Spleen (tissue), 11 donors: Measurements from ENCODE around the gene ARVCF. TPM values are rescaled to one million over a fixed set of nuclear protein-coding genes. Genes with fewer than 3 reads are reported as not detected.
A peak's percentile ranks its signal among the peaks of the same experiment; 100 is the strongest.

Experiments used
- DNase-seq: peaks from one replicate; pipeline ENCODE4 v3.0.0-alpha.2; 2020
- H3K27ac ChIP-seq, 8 donors: fragments of 200-600 bp; sonication (generic) in 7 of 8; 1 replicate in 4 of 8; 2 replicates in 4 of 8; pipeline versions ENCODE4 v1.5.0 to v1.8.0; 2016 to 2021; ENCODE audit warnings: inconsistent platforms in 4 of 8, mild to moderate bottlenecking in 4 of 8, moderate library complexity in 1 of 8
- H3K27me3 ChIP-seq, 7 donors: fragments of 200-600 bp; sonication (generic) in 6 of 7; replicated peaks in 1 of 7; 1 replicate in 4 of 7; 2 replicates in 3 of 7; pipeline versions ENCODE4 v1.5.0 to v1.8.0; 2016 to 2021; ENCODE audit warnings: inconsistent platforms in 3 of 7, mild to moderate bottlenecking in 1 of 7
- H3K36me3 ChIP-seq, 6 donors: fragments of 200-600 bp; sonication (generic) in 5 of 6; 1 replicate in 4 of 6; 2 replicates in 2 of 6; pipeline versions ENCODE4 v1.5.0 to v1.8.0; 2016 to 2021; ENCODE audit warnings: inconsistent platforms in 2 of 6
- H3K4me1 ChIP-seq, 6 donors: fragments of 200-600 bp; sonication (generic) in 5 of 6; 1 replicate in 3 of 6; 2 replicates in 3 of 6; pipeline versions ENCODE4 v1.5.0 to v1.8.0; 2016 to 2021; ENCODE audit warnings: inconsistent platforms in 3 of 6
- H3K4me3 ChIP-seq, 8 donors: fragments of 200-600 bp; sonication (generic) in 7 of 8; 1 replicate in 4 of 8; 2 replicates in 4 of 8; pipeline versions ENCODE4 v1.5.0 to v1.8.0; 2016 to 2021; ENCODE audit warnings: inconsistent platforms in 4 of 8, mild to moderate bottlenecking in 4 of 8, moderate library complexity in 2 of 8
- H3K9me3 ChIP-seq, 8 donors: fragments of 200-600 bp; sonication (generic) in 7 of 8; 1 replicate in 4 of 8; 2 replicates in 4 of 8; pipeline versions ENCODE4 v1.5.0 to v1.8.0; 2016 to 2021; ENCODE audit warnings: inconsistent platforms in 4 of 8
- POLR2A ChIP-seq, 3 donors: fragments of 450-650 bp; IDR thresholded peaks; one replicate each; pipeline ENCODE4 v1.5.1; 2017; ENCODE audit warnings: antibody characterized with exemption in 3 of 3, mild to moderate bottlenecking in 1 of 3
- POLR2AphosphoS5 ChIP-seq, 3 donors: sonication (generic); formaldehyde crosslinking; IDR thresholded peaks; one replicate each; pipeline ENCODE4 v1.5.1; 2017; ENCODE audit warnings: antibody characterized with exemption in 3 of 3
- WGBS, 5 donors: extraction: QIAGEN DNeasy Blood & Tissue Kit in 3 of 5; methylation state at CpG; one replicate each; pipeline versions ENCODE4 v1.1.5 to v1.1.7; 2013 to 2018; 5-methylcytosine and 5-hydroxymethylcytosine counted together
- intact Hi-C: fragments of 100-400 bp; cut with DNase I; formaldehyde crosslinking; loops from one replicate; pipeline ENCODE4 v1.15.0; 2023; ENCODE audit warnings: low total_unique reads
- polyA plus RNA-seq, 3 donors: library from polyadenylated mRNA; stranded (reverse); fragments of 200-250 nt; gene quantifications; one replicate each; pipeline ENCODE4 v1.2.1, GENCODE V29; 2013
- total RNA-seq, 7 donors: library from RNA; depleted of rRNA in 3 of 7; stranded (reverse); fragments of >200 nt in 3 of 7; fragmentation: NEBNext Ultra II Directional in 4 of 7; extraction: Animal tissue kit (Norgen Biotek cat#: 25700) in 4 of 7; gene quantifications; one replicate each; pipeline versions ENCODE4 v1.1.0 to v1.2.1, GENCODE V29; 2016 to 2021
- TF ChIP-seq, protein P1 (sequence below), 11 experiments: fragments of 200-600 bp in 7 of 11; fragments of 450-650 bp in 4 of 11; sonication (generic) in 4 of 11; IDR thresholded peaks in 8 of 11; conservative IDR thresholded peaks in 3 of 11; 1 replicate in 7 of 11; 2 replicates in 4 of 11; pipeline versions ENCODE4 v1.4.0 to v1.8.0; 2016 to 2021; ENCODE audit warnings: antibody characterized with exemption in 11 of 11, inconsistent platforms in 4 of 11, mild to moderate bottlenecking in 1 of 11
- donor health status: healthy with polysubstance abuse.
- donor health status: DM: no; HTN: no; CAD: no; lungs with moderate emphysema.
- donor health status: DM: no; HTN: no; CAD: no.
- donor health status: Bipolar disorder and iron deficiency.
- donor health status: healthy.
- donor health status: DM: no; HTN: no; CAD: no.
- donor health status: DM: yes; HTN: yes; CAD: no.

Gene ARVCF
- total and polyA plus RNA-seq, 10 donors: 9.4 to 96.7 (median 27.6) TPM

DNA sequence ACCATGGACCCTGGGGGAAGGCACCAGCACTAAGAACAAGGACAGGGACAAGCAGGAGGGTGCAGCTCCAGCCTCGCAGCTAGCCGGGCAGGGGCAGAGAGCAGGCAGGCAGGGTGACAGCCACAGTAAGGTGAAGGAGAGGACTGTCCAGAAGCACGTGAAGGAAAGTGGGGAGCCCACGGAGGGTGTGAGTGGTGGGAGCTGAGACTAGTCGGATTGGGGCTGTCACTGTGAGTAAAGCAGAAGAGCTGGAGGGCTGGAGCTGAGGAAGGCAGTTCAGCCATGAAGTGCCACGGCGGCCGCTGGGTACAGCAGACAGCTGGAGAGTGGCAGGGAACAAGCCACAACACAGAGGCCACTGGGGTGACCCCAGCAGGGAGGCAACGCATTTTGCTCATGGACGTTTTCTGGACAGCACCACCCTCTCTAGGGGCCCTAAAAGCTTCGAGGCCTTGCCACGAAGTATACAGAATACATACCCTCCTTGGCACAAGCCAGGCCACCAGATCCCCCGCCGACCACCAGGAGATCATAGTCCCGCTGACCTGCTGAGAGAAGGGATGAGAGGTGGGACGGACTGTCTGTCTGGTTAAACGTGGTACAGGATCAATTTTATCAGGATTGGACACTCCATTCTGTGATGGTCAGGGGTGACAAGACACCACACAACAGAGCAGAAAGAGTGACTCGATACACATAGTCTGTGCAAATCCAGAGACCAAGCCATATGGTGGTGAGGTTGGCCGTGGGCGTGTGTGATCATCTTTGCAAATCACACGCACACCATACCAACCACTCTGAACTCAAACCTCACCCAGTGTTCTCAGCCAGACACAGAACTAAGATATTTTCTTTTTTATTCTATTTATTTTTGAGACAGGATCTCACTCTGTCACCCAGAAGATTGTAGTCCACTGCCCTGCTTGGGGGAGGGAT lies 85.8 kb downstream of the ARVCF start:
- no peak for DNase-seq
- TF ChIP-seq POLR2A (IDR thresholded peaks at IDR 0.05): no peak
- TF ChIP-seq, protein P1, sequence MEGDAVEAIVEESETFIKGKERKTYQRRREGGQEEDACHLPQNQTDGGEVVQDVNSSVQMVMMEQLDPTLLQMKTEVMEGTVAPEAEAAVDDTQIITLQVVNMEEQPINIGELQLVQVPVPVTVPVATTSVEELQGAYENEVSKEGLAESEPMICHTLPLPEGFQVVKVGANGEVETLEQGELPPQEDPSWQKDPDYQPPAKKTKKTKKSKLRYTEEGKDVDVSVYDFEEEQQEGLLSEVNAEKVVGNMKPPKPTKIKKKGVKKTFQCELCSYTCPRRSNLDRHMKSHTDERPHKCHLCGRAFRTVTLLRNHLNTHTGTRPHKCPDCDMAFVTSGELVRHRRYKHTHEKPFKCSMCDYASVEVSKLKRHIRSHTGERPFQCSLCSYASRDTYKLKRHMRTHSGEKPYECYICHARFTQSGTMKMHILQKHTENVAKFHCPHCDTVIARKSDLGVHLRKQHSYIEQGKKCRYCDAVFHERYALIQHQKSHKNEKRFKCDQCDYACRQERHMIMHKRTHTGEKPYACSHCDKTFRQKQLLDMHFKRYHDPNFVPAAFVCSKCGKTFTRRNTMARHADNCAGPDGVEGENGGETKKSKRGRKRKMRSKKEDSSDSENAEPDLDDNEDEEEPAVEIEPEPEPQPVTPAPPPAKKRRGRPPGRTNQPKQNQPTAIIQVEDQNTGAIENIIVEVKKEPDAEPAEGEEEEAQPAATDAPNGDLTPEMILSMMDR (IDR thresholded peaks at IDR 0.05 in 8 of 11, conservative IDR thresholded peaks at IDR 0.05 in 3 of 11): no peak
- no peak for TF ChIP-seq POLR2AphosphoS5 (IDR thresholded peaks at IDR 0.05)
- intact Hi-C loops: no loop called here

DNA sequence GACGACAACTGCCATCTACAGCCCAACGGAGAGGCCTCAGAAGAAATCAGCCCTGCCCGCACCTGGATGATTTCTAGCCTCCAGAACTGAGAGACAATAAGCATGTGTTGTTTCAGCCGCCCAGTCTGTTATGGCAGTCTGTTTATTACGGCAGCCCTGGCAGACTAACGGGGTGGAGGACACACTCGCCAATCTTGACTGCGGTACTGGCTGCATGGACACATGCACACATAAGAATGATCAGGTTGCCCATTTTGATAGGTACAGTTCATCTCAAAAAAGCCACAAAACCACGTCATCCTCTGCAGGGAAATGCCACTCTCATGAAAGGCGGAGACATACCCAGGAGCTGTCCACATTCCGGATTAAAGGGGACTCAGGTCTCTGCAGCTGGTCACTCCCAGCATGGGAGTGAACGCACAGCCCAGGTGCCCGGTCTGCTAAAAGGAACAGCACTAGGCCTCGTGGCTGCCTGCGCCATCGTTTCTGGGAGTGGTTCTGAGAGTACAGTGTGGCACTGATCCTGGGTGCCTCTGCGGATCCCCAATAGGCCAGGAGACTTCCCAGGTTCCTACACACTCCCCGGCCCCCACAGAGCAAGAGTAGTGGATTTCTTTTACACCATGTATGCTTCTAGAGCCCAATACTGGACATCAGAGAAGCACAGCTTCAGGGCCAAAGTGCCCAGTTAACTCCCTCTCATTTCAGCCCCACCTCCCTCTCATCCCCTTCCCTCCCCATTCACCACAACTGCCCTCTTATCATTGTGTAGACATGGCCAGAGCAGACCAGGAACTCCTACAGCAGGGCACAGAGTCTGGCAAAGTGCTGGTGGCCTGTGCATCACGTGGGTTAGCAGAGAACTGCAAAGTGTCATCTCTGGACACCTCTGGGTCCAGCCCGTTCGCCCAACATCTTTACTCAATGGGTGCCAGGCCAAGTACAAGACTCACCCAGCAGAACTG lies 86.8 kb downstream of the ARVCF start:
- intact Hi-C loops: no loop called here
- Histone ChIP-seq H3K27ac (peak overlapping the region in 1 of 8 donors; percentile 24), H3K9me3 (peaks cover 0 to under 1% (median under 1%) of the 10 kb centered on the region in 8 donors), H3K4me3 (no peak overlapping the region), H3K4me1 (peaks cover 0 to 19% (median 11%) of the 10 kb centered on the region in 6 donors), H3K27me3 (no peaks in the 10 kb centered on the region), H3K36me3 (peaks cover 0 to 26% (median 0%) of the 10 kb centered on the region in 6 donors)
- no peak for TF ChIP-seq POLR2AphosphoS5 (IDR thresholded peaks at IDR 0.05)
- TF ChIP-seq POLR2A (IDR thresholded peaks at IDR 0.05): no peak
- TF ChIP-seq, protein P1 (IDR thresholded peaks at IDR 0.05 in 8 of 11, conservative IDR thresholded peaks at IDR 0.05 in 3 of 11): no peak
- DNase-seq: peak; percentile 63
- 91 to 96% (median 92%) methylated on average over 20 to 21 of the region's 21 CpGs for WGBS, 5 donors

More for the DNA sequence above, 85.8 kb downstream of the ARVCF start:
- peaks cover 0 to 10% (median 9%) of the 10 kb centered on the region in 8 donors for H3K9me3 ChIP-seq
- peaks cover 0 to 36% (median 0%) of the 10 kb centered on the region in 6 donors for H3K36me3 ChIP-seq
- WGBS, 5 donors: 89 to 92% (median 92%) methylated on average over 21 of the region's 21 CpGs
- H3K4me3 ChIP-seq: no peak overlapping the region
- H3K27ac ChIP-seq: peak overlapping the region in 1 of 8 donors; percentile 24
- no peaks in the 10 kb centered on the region for H3K27me3 ChIP-seq
- H3K4me1 ChIP-seq: peaks cover 0 to 19% (median 11%) of the 10 kb centered on the region in 6 donors

DNA sequence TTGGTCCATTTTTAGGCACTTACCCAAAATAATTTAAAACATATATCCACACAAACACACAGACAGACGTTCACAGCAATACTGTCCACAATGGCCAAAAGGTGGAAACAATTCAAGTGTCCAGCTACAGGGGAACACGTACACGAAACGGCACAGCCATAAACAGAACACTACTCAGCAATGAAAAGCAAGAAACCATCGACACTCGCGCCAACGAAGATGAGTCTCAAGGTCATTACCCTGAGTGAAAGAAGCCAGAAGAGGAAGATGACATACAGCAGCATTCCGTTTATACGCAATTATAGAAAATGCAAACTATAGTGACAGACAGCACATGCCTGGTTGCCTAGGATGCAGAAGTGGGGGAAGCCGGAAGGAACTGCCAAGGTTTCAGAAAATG lies 88.4 kb downstream of the ARVCF start:
- no peak overlapping the region for H3K4me3 ChIP-seq
- H3K27ac ChIP-seq: peak overlapping the region in 2 of 8 donors; percentile 45 to 60
- no peak for DNase-seq
- no peaks in the 10 kb centered on the region for H3K27me3 ChIP-seq
- H3K9me3 ChIP-seq: no peaks in the 10 kb centered on the region
- 79 to 85% (median 81%) methylated on average over 11 of the region's 11 CpGs for WGBS, 5 donors
- intact Hi-C loops: no loop called here
- no peak for TF ChIP-seq POLR2AphosphoS5 (IDR thresholded peaks at IDR 0.05)
- TF ChIP-seq, protein P1 (IDR thresholded peaks at IDR 0.05 in 8 of 11, conservative IDR thresholded peaks at IDR 0.05 in 3 of 11): no peak
- peaks cover 0 to 37% (median 0%) of the 10 kb centered on the region in 6 donors for H3K36me3 ChIP-seq
- peaks cover 0 to 12% (median 10%) of the 10 kb centered on the region in 6 donors for H3K4me1 ChIP-seq
